NCI-H510A treated with DMSO at 0.1 percent for 48 hours (cell line): ENCODE results near the gene DLL3.
"Not testable (repeated sequence)": the region's sequence is repeated elsewhere in the genome, so short reads cannot be mapped to it uniquely, and the experiment has no call there.

Experiments used
- DNase-seq: peaks from one replicate; lab custom pipeline; 2025; lab: John Stamatoyannopoulos, UW

The DLL3 gene

GRCh38 chr19:39498798-39499642 is at the start of gene DLL3:
Gene DLL3, plus strand, starts transcription at chr19:39498947. Its CDS starts 28 bp downstream, at chr19:39498975.
- DNase-seq = peak; percentile 70

DNA sequence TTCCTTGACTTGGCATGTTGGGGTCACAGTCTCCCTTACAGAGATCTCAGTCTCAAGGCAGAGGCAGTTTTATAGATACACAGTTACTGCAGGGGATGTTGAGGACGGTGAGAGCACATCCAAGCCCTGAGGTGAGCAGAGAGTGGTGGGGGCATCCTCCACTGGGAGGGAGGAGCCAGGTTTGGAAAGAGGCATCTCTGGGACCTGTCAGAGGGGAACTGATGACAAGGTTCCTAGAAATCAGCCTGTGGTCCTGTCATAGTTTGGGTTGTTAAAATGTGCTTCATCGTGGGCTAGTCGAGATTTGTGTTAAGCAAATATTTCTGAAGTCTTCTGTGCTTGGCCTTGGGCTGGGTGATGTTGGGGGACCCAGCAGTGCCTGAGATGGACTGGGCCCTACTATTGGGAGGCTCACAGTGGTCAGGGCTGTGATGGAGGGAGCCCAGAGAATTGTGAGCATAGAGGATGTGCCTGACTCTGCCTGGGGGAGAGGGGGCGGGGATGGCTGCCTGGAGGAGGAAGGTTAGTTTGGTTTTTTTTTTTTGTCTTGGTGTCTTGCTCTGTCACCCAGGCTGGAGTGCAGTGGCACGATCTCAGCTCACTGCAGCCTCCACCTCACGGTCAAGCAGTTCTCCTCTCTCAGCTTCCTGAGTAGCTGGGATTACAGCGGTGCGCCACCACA is 49.5 kb upstream of the DLL3 start:
- DNase-seq = no peak

DNA sequence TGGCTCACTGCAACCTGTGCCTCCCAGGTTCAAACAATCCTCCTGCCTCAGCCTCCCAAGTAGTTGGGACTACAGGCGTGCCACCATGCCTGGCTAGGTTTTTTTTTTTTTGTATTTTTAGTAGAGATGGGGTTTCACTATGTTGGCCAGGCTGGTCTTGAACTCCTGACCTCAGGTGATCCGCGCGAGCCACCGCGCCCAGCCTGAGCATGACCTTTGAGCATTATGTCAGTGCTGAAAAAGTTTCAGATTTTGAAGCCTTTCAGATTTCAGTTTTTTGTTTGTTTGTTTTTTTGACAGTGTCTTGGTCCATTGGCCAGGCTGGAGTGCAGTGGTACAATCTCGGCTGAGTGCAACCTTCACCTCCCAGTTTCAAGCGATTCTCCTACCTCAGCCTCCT is 47.5 kb upstream of the DLL3 start:
- DNase-seq = not testable (repeated sequence)

GRCh38 chr19:39463403-39463802 is 35.3 kb upstream of the DLL3 start:
- no peak for DNase-seq

DNA sequence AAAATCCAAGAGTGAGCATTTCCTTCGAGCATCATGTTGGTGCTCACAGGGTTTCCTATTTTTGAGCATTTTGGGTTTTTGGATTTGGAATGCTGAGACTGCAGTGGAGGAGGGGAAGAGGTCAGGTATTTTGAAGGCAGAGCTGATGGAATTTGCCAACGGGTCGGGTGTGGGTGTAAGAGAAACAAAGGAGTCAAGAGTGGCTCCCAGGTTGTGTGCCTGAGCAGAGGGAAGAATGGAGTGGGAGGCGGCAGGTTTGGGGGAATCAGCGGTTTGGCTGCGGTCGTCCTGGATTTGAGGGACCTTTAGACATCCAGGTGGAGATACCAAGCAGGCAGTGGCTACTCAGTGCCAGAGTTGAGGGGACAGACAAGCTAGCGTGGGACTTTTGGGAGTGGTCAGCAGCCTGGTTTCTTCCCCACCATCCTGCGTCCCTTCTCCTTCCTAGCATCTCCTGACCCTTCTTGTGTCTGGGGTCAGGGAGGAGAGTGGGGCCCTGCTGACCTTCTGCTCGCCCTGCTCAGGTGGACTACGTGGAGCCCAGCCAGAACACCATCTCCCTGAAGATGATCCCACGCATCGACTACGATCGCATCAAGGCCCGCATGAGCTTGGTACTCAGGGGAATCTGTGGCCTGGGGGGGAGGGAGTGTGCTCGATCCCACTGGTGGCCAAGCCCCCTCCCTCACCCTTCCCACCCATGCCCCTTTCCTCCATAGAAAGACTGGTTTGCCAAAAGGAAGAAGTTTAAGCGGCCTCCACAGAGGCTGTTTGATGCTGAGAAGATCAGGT is 32.6 kb upstream of the DLL3 start:
- DNase-seq = no peak

DNA sequence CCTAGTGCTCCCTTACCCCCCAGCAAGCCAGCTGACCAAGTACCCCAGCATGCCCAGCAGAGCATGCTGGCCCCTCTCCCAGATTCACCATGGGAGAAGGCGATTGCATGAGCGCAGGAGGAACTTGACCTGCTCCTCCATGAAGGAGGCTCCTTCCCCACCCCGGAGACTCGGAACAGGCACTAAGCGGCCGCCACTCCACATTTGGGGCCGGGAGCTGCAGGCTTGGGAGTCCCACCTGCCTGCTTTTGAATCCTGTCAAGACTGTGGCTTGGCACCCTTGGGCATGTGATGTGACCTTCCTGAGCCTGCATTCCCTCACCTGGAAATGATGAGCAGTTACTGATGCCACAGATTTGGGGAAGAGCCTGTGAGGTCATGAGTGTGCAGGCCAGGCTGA is 30.8 kb upstream of the DLL3 start:
- DNase-seq = no peak

DNA sequence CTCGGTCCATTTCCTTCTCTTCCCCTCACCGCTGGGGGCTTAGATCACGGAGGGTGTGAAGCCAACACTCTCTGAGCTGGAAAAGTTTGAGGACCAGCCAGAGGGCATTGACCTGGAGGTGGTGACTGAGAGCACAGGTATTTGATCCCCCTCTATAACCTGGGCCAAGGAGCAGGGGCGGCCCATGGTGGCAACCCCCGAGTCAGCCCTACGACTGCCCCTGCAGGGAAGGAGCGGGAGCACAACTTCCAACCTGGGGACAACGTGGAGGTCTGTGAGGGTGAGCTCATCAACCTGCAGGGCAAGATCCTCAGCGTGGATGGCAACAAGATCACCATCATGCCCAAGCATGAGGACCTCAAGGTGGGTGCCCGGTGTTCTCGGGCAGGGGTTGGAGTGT is 29.7 kb upstream of the DLL3 start:
- no peak for DNase-seq

DNA sequence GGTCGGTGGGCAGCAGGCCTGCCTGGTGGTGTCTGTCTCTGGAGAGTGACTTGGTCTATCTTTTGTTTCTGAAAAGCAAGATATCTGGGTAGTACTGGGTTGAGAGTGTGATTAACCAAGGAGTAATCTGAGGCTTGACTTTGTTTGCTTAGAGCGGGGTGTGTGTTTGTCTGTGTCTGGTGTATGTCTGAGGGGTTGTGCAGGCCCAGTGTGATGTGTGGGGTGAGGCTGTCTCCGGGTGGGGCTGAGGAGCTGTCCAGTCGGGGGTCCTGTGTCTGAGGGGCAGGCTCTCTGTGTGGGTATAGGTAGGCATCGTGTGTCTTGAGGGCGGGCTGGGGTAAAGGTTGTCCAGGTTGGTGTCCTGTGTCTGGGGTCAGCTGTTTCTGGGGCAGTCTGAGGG is 29.2 kb upstream of the DLL3 start:
- no peak for DNase-seq

DNA sequence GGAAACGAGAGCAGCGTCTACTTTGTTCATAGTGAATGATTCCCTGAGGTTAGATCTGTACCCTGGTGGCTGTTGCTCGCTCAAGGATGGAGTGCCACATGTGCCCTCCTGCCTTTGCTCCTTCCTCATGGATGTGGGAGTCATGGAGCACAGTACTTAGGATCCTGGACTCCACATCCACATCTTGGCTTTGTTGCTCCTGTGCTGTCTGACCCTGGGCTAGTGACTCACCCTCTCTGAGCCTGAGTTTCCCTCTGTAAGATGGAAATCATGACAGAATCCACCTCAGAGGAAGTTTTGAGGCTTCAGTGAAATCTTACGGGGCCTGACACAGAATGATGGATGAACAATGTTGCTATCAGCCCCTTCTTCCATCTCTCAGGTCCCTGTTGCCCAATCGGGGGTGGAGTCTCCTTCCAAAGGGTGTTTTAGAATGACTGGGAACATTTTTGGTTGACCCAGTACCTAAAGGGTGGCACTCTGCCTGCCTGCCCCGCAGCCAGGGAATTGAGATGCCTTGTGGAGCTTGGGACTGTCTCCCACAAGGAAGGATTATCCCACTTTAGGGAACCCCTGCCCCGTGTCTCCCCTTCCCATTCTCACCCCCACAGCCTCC is 27.9 kb upstream of the DLL3 start:
- DNase-seq = no peak

- no peak for DNase-seq
These were observed 26.8 kb upstream of the DLL3 start for GRCh38 chr19:39471756-39472536.

GRCh38 chr19:39472746-39473442 is 25.9 kb upstream of the DLL3 start:
- no peak for DNase-seq

DNA sequence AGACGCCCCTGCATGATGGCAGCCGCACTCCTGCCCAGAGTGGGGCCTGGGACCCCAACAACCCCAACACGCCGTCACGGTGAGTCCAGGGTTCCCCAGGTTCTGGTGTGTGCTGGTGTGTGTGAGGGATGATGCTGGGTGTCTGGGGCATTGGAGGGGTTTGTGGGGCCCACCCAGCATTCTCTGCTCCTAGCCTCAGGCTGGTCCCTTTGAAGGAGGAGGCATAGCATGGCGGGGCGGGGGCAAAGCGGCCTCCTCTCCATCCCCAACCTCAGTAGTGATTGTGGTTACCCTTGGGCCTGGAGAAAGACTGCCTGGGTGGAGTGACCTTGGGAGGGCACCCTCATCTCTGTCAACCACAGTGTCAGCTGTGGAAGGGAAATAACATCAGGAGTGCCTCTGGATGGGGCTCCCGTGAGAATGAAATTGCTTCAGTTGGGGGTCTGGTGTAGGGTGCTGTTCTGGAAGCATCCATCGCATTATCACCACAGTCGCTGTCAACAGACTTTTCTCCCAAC is 25.2 kb upstream of the DLL3 start:
- DNase-seq = no peak

- peak; percentile 36 for DNase-seq
These were observed 24.6 kb upstream of the DLL3 start for GRCh38 chr19:39474139-39474620.

- DNase-seq = no peak
These were observed 23.0 kb upstream of the DLL3 start for GRCh38 chr19:39475748-39476147.

GRCh38 chr19:39479319-39479801 is 19.4 kb upstream of the DLL3 start:
- not testable (repeated sequence) for DNase-seq

DNA sequence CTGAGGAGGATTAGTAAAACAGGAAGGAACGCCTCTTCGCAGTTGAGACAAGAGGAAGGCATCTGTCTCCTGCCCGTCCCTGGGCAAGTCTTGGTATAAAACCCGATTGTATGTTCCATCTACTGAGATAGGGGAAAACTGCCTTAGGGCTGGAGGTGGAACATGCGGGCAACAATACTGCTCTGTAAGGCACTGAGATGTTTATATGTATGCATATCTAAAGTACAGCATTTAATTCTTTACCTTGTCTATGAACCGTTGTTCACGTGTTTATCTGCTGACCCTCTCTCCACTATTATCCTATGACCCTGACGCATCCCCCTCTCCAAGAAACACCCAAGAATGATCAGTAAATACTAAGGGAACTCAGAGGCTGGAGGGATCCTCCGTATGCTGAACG is 18.8 kb upstream of the DLL3 start:
- no peak for DNase-seq

DNA sequence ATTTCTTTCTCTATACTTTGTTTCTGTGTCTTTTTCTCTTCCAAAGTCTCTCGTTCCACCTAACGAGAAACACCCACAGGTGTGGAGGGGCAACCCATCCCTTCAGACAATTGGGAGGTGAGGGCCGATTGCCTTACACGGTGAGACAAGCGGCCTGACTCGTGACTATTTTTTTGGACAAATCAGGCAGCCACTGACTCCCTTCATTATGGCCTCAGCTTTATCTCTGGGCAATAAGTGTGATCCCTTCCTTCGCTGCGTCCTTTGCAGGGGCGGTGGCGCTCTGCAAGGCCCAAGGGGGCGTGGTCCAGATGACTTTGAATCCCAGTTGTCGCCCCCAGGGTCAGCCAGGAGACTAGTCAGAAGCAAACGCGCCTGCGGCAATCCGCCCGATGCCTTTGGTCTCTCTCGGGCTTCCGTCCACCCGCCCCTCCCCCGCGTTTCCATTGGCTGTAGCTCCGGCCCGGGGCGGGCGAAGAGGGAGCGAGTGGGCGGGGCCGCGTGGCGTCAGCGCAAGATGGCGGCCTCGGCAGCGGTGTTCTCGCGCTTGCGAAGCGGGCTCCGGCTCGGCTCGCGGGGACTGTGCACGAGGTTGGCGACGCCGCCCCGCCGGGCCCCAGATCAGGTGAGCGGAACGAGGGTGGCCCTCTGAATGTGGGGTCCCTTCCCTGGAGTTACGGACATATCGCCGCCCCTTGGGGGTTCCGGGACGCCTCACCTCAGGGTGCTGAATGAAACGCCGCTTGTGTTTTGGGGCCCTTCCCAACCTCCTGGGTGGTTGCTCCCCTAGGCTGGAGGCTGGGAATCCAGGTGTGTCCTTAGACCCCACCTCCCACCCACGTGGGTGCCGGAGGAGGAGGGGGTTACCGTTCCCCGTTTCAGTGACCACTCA is 18.2 kb upstream of the DLL3 start, which contains the start of gene TIMM50:
TIMM50 (plus strand) TSS at position 502 of the 892 bp plus-strand sequence; CDS start at position 518, 16 bp downstream.
- peak; percentile 97 for DNase-seq

DNA sequence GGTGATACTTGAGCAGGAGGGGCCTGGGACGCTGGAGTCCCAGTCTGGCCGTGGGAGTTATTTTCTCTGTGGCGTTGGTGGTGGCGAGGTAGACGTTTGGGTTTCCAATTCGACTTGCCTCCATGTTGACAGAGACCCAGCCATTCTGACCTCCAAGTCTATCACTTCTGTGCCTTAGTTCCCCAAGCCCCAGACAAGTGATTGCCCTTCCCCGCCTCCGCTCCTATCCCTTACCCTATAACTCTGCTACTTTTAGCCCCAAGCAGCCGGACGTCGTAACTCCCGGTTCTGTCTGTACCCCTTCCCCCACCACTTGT is 17.6 kb upstream of the DLL3 start:
- DNase-seq = no peak

- no peak for DNase-seq
These were observed 17.1 kb upstream of the DLL3 start for GRCh38 chr19:39481676-39482075.
